Omental fat pad (tissue), 4 donors: ENCODE measurements around the gene SGO2. TPM values are rescaled to one million over a fixed set of nuclear protein-coding genes. Genes with fewer than 3 reads are reported as not detected.

Source experiments
- ATAC-seq: fragments of 150-250 bp; one replicate; pipeline ENCODE4 v1.9.1; 2016; ENCODE audit warnings: mild to moderate bottlenecking, moderate library complexity; ENCODE audit not compliant: low FRiP score
- DNase-seq: peaks from one replicate; pipeline ENCODE4 v3.0.0-alpha.2; 2019; ENCODE audit warnings: low spot score
- total RNA-seq, 4 donors: library from RNA; depleted of rRNA; stranded (reverse); fragments of >200 nt; gene quantifications; one replicate each; pipeline ENCODE4 v1.1.0, GENCODE V29; 2016
- TF ChIP-seq, protein P1 (sequence below), 3 donors: fragments of 450-650 bp; IDR thresholded peaks; one replicate each; pipeline ENCODE4 v1.5.1; 2016 to 2017; ENCODE audit warnings: antibody characterized with exemption in 3 of 3, mild to moderate bottlenecking in 3 of 3, moderate library complexity in 2 of 3

SGO2 gene
- total RNA-seq, 4 donors from 2014 or later = 4.7 to 18.7 (median 9.5) TPM

DNA sequence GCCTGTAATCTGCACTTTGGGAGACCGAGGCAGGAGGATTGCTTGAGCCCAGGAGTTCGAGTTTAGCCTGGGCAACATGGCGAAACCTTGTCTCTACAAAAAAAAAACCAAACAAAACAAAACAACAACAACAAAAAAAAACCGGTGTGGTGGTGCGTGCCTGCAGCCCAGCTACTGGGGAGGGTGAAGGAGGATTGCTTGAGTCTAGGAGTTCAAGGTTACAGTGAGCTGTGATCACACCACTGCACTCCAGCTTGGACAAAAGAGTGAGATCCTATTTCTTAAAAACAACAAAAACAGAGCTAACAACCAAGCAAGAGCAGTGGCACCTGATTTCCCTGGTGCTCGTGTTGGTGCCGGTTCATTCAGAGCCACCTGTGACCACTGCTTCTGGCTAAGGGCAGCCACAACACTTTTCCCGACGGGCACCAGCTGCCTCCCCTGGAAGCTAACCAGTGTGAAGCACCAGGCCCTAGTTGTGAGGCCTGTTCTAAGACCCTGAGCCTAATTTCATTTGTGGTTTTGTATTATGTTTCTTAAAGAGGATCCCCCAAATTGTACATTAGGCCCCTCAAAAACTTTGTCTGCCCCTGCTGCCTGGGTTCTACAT lies 61.1 kb downstream of the SGO2 start:
- TF ChIP-seq, protein P1, sequence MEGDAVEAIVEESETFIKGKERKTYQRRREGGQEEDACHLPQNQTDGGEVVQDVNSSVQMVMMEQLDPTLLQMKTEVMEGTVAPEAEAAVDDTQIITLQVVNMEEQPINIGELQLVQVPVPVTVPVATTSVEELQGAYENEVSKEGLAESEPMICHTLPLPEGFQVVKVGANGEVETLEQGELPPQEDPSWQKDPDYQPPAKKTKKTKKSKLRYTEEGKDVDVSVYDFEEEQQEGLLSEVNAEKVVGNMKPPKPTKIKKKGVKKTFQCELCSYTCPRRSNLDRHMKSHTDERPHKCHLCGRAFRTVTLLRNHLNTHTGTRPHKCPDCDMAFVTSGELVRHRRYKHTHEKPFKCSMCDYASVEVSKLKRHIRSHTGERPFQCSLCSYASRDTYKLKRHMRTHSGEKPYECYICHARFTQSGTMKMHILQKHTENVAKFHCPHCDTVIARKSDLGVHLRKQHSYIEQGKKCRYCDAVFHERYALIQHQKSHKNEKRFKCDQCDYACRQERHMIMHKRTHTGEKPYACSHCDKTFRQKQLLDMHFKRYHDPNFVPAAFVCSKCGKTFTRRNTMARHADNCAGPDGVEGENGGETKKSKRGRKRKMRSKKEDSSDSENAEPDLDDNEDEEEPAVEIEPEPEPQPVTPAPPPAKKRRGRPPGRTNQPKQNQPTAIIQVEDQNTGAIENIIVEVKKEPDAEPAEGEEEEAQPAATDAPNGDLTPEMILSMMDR (IDR thresholded peaks at IDR 0.05) = no peak
- no peak for ATAC-seq
- no peak for DNase-seq

GRCh38 chr2:200588076-200588678 lies 62.2 kb downstream of the SGO2 start:
- TF ChIP-seq, protein P1 (IDR thresholded peaks at IDR 0.05) = no peak
- ATAC-seq (no peak), DNase-seq (no peak)

- no peak for DNase-seq
- ATAC-seq = peak; percentile 75
- TF ChIP-seq, protein P1 (IDR thresholded peaks at IDR 0.05) = no peak
These were observed 64.1 kb downstream of the SGO2 start for GRCh38 chr2:200590090-200590489.

DNA sequence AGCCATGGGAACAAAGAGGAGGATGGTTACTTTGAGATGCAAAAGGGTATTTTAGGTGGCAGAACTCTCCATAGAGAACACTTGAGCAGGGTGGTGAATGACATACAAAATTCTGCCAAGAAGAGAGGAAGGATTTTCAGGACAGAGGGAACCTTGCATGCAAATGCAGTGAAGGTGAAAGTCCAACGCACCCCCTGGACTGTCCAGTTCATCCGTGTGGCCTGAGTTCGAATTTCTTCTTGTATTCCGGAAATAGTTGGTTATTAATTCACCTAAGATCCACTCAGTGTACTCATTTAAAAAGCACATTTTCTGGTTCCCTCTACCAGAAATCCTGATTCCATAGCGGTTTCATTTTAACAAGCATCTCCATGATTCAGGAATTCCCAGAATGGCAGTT lies 65.3 kb downstream of the SGO2 start:
- TF ChIP-seq, protein P1 (IDR thresholded peaks at IDR 0.05) = no peak
- ATAC-seq (no peak), DNase-seq (no peak)

GRCh38 chr2:200592406-200593075 lies 66.5 kb downstream of the SGO2 start:
- ATAC-seq = no peak
- TF ChIP-seq, protein P1 (IDR thresholded peaks at IDR 0.05) = no peak
- no peak for DNase-seq

GRCh38 chr2:200593905-200594304 lies 67.9 kb downstream of the SGO2 start:
- no peak for DNase-seq
- no peak for ATAC-seq
- TF ChIP-seq, protein P1 (IDR thresholded peaks at IDR 0.05) = no peak
